ENCODE data around the gene ARHGAP5.

Gene ARHGAP5

GRCh38 chr14:32190673-32191072 lies 113.6 kb downstream of the ARHGAP5 start:
- no peak for DNase-seq

GRCh38 chr14:32192712-32193373 lies 115.7 kb downstream of the ARHGAP5 start:
- DNase-seq = no peak

GRCh38 chr14:32193532-32193931 lies 116.4 kb downstream of the ARHGAP5 start:
- no peak for DNase-seq

- DNase-seq = no peak
These were observed 118.5 kb downstream of the ARHGAP5 start for GRCh38 chr14:32195636-32196035.

- no peak for DNase-seq
These were observed 120.8 kb downstream of the ARHGAP5 start for GRCh38 chr14:32197919-32198318.

GRCh38 chr14:32200368-32201192 lies 123.5 kb downstream of the ARHGAP5 start:
- no peak for DNase-seq

GRCh38 chr14:32201193-32201815 lies 124.2 kb downstream of the ARHGAP5 start:
- peak; percentile 62 for DNase-seq

GRCh38 chr14:32201816-32202490 lies 124.8 kb downstream of the ARHGAP5 start, which contains the start of gene RNU6-7:
Gene RNU6-7, plus strand, starts transcription at chr14:32202045.
- no peak for DNase-seq

- DNase-seq = no peak
These were observed 125.4 kb downstream of the ARHGAP5 start for GRCh38 chr14:32202491-32202997.

GRCh38 chr14:32202998-32203882 lies 126.1 kb downstream of the ARHGAP5 start, which contains the start of gene RNU6-8:
Gene RNU6-8, minus strand, starts transcription at chr14:32203269.
- DNase-seq = peak; percentile 48

- no peak for DNase-seq
These were observed 126.8 kb downstream of the ARHGAP5 start for GRCh38 chr14:32203928-32204357.

- no peak for DNase-seq
These were observed 128.4 kb downstream of the ARHGAP5 start for GRCh38 chr14:32205554-32205953.

GRCh38 chr14:32205984-32206383 lies 128.9 kb downstream of the ARHGAP5 start:
- DNase-seq = no peak

- no peak for DNase-seq
These were observed 129.4 kb downstream of the ARHGAP5 start for GRCh38 chr14:32206552-32206951.

GRCh38 chr14:32208490-32208889 lies 131.4 kb downstream of the ARHGAP5 start:
- no peak for DNase-seq

Data from cortex of kidney (tissue), 1 donor.